GM23338 (cell line): ENCODE measurements around the gene DAPK2. TPM values are rescaled to one million over a fixed set of nuclear protein-coding genes. Genes with fewer than 3 reads are reported as not detected.

ENCODE experiments used
- ATAC-seq: fragments of 200-7000 bp; cut with Tn5 transposase; 3 replicates; pipeline ENCODE4 v1.9.1; 2020
- DNase-seq: peaks from one replicate; pipeline ENCODE4 v3.0.0-alpha.2; 2015; ENCODE audit warnings: low spot score
- H2AFZ ChIP-seq: fragments of 200-600 bp; sonication (generic); 2 replicates; pipeline ENCODE4 v1.8.0; 2016; ENCODE audit warnings: antibody characterized with exemption, mild to moderate bottlenecking, moderate library complexity
- H3F3A ChIP-seq: fragments of 200-600 bp; sonication (generic); replicated peaks from 2 replicates; pipeline ENCODE4 v1.8.0; 2017; ENCODE audit warnings: antibody characterized with exemption, mixed run types, low read depth
- H3K27ac ChIP-seq: fragments of 200-600 bp; sonication (generic); 2 replicates; pipeline ENCODE4 v1.6.1; 2016; ENCODE audit warnings: low read depth
- H3K27me3 ChIP-seq: fragments of 200-600 bp; sonication (generic); 2 replicates; pipeline ENCODE4 v1.8.0; 2016; ENCODE audit warnings: mild to moderate bottlenecking, mixed run types, moderate library complexity; ENCODE audit not compliant: insufficient read depth
- H3K36me3 ChIP-seq: fragments of 200-600 bp; sonication (generic); 2 replicates; pipeline ENCODE4 v1.8.0; 2016; ENCODE audit warnings: mild to moderate bottlenecking; ENCODE audit not compliant: insufficient read depth
- H3K4me1 ChIP-seq: fragments of 200-600 bp; sonication (generic); 2 replicates; pipeline ENCODE4 v1.8.0; 2016; ENCODE audit warnings: mild to moderate bottlenecking, moderate library complexity; ENCODE audit not compliant: insufficient read depth
- H3K4me2 ChIP-seq: fragments of 200-600 bp; sonication (generic); 2 replicates; pipeline ENCODE4 v1.7.1; 2017; ENCODE audit warnings: mixed run types
- H3K4me3 ChIP-seq: fragments of 200-600 bp; sonication (generic); 2 replicates; pipeline ENCODE4 v1.6.1; 2016; ENCODE audit warnings: mixed run types
- H3K79me2 ChIP-seq: fragments of 200-600 bp; sonication (generic); replicated peaks from 2 replicates; pipeline ENCODE4 v1.8.0; 2017; ENCODE audit warnings: mild to moderate bottlenecking; ENCODE audit not compliant: insufficient read depth
- H3K9me2 ChIP-seq: fragments of 200-600 bp; sonication (generic); 2 replicates; pipeline ENCODE4 v1.8.0; 2017; ENCODE audit not compliant: insufficient read depth
- H4K20me1 ChIP-seq: fragments of 200-600 bp; sonication (generic); replicated peaks from 2 replicates; pipeline ENCODE4 v1.8.0; 2017; ENCODE audit warnings: mild to moderate bottlenecking; ENCODE audit not compliant: insufficient read depth
- H3K27ac Mint-ChIP-seq: 2 replicates; pipeline ENCODE4 v1.8.0; 2020; ENCODE audit warnings: inconsistent platforms, mild to moderate bottlenecking, moderate library complexity, mixed read lengths
- H3K27me3 Mint-ChIP-seq: 3 replicates; pipeline ENCODE4 v1.8.0; 2022; ENCODE audit warnings: low read depth, mild to moderate bottlenecking, moderate library complexity, mixed read lengths, inconsistent platforms; ENCODE audit not compliant: insufficient read depth, poor library complexity
- H3K36me3 Mint-ChIP-seq: 3 replicates; pipeline ENCODE4 v1.8.0; 2021; ENCODE audit warnings: low read depth, mild to moderate bottlenecking, inconsistent platforms, moderate library complexity, mixed read lengths
- H3K4me1 Mint-ChIP-seq: 3 replicates; pipeline ENCODE4 v1.8.0; 2020; ENCODE audit warnings: mild to moderate bottlenecking, inconsistent platforms, mixed read lengths
- H3K4me3 Mint-ChIP-seq: 3 replicates; pipeline ENCODE4 v1.8.0; 2021; ENCODE audit warnings: moderate library complexity, mild to moderate bottlenecking, inconsistent platforms, mixed read lengths
- H3K9me3 Mint-ChIP-seq: 3 replicates; pipeline ENCODE4 v1.8.0; 2020; ENCODE audit warnings: moderate library complexity, mild to moderate bottlenecking, inconsistent platforms, mixed read lengths
- CTCF ChIP-seq, 2 experiments: fragments of 200-600 bp in 1 of 2; sonication (generic) in 1 of 2; conservative IDR thresholded peaks; 2 replicates each; pipeline versions ENCODE4 v1.5.1 to v1.6.1; 2016 to 2017; ENCODE audit warnings: antibody characterized with exemption in 2 of 2, low read depth in 2 of 2, mild to moderate bottlenecking in 2 of 2, moderate library complexity in 1 of 2
- ETS1 ChIP-seq: IDR thresholded peaks from 2 replicates; pipeline ENCODE4 v1.6.1; 2016; ENCODE audit warnings: antibody characterized with exemption
- EZH2 ChIP-seq: fragments of 200-600 bp; sonication (generic); IDR thresholded peaks from one replicate; pipeline ENCODE4 v1.8.0; 2017; ENCODE audit warnings: antibody characterized with exemption, mild to moderate bottlenecking, low read depth; ENCODE audit not compliant: unreplicated experiment
- EZH2phosphoT487 ChIP-seq: fragments of 200-600 bp; sonication (generic); IDR thresholded peaks from one replicate; pipeline ENCODE4 v1.8.1; 2018; ENCODE audit warnings: antibody characterized with exemption; ENCODE audit not compliant: unreplicated experiment
- NANOG ChIP-seq: IDR thresholded peaks from 2 replicates; pipeline ENCODE4 v1.6.1; 2016; ENCODE audit warnings: antibody characterized with exemption, borderline replicate concordance
- POLR2AphosphoS5 ChIP-seq: IDR thresholded peaks from 2 replicates; pipeline ENCODE4 v1.6.1; 2016; ENCODE audit warnings: antibody characterized with exemption, low read depth
- ZNF462 ChIP-seq: fragments of 250-450 bp; sonication (Bioruptor Pico); IDR thresholded peaks from 2 replicates; pipeline ENCODE4 v1.5.0; 2020; ENCODE audit warnings: mild to moderate bottlenecking, moderate library complexity
- polyA plus RNA-seq: library from polyadenylated mRNA; unstranded; fragments of >200 nt; fragmentation: Nextera tagmentation; extraction: Ambion mirVana; gene quantifications from 2 replicates; pipeline ENCODE4 v1.2.1, GENCODE V29; 2016
- total RNA-seq: library from RNA; depleted of rRNA; stranded (reverse); fragments of >200 nt; shearing (Covaris generic); gene quantifications from 2 replicates; pipeline ENCODE4 v1.2.3, GENCODE V29; 2014

The DAPK2 gene
- total and polyA plus RNA-seq, 2 experiments from 2014 or later: 1.6 to 3.1 TPM

GRCh38 chr15:64092075-64092820, 46.0 kb upstream of the DAPK2 start:
- Histone ChIP-seq H3K36me3 (peaks cover 13% of the 10 kb centered on the region), H4K20me1 (peaks cover 9% of the 10 kb centered on the region), H3K27ac (peak overlapping the region; percentile 92; the same call in 1 of the 2 replicates), H3F3A (no peaks in the 10 kb centered on the region), H3K27me3 (no peaks in the 10 kb centered on the region), H3K4me2 (peak overlapping the region; percentile 81), H3K4me3 (peak overlapping the region; percentile 65), H3K9me2 (no peaks in the 10 kb centered on the region), H3K79me2 (peaks cover 51% of the 10 kb centered on the region), H3K4me1 (peaks cover 19% of the 10 kb centered on the region), H2AFZ (no peak overlapping the region)
- Mint-ChIP-seq H3K27me3 (peaks cover 10% of the 10 kb centered on the region), H3K4me1 (peaks cover 23% of the 10 kb centered on the region), H3K36me3 (peaks cover 18% of the 10 kb centered on the region), H3K4me3 (peak overlapping the region; percentile 97), H3K27ac (peak overlapping the region; percentile 99), H3K9me3 (no peaks in the 10 kb centered on the region)
- TF ChIP-seq EZH2phosphoT487 (no peak), CTCF (conservative IDR thresholded peaks at IDR 0.05; ENCODE audit: low read depth in 2 of 2) (peak; percentile 31 to 38; a peak in 3 of 4 replicates)
- ATAC-seq: no peak
- DNase-seq: peak; percentile 22

GRCh38 chr15:64090527-64090926, 44.2 kb upstream of the DAPK2 start:
- peaks cover 12% of the 10 kb centered on the region for H3K4me1 ChIP-seq
- Mint-ChIP-seq H3K27me3 (peaks cover 6% of the 10 kb centered on the region), H3K4me3 (no peak overlapping the region), H3K36me3 (peaks cover 29% of the 10 kb centered on the region), H3K9me3 (no peaks in the 10 kb centered on the region), H3K27ac (no peak overlapping the region), H3K4me1 (peaks cover 17% of the 10 kb centered on the region)
- H3K36me3 ChIP-seq: peaks cover 13% of the 10 kb centered on the region
- no peaks in the 10 kb centered on the region for H3K9me2 ChIP-seq
- no peak overlapping the region for H3K4me3 ChIP-seq
- no peak for ATAC-seq
- H4K20me1 ChIP-seq: peaks cover 8% of the 10 kb centered on the region; the same call in 1 of the 2 replicates
- no peak overlapping the region for H3K4me2 ChIP-seq
- no peak for DNase-seq
- peaks cover 40% of the 10 kb centered on the region for H3K79me2 ChIP-seq
- H3K27me3 ChIP-seq: no peaks in the 10 kb centered on the region
- H3K27ac ChIP-seq: 0 out of 2 replicates have a peak overlapping the region, but pooled peaks have one; percentile 50
- no peaks in the 10 kb centered on the region for H3F3A ChIP-seq
- H2AFZ ChIP-seq: no peak overlapping the region
- TF ChIP-seq ZNF462 (CRISPR knock-in tag) (no peak), POLR2AphosphoS5 (no peak), ETS1 (no peak), EZH2phosphoT487 (no peak), NANOG (no peak), EZH2 (no peak)
